CD4-positive, alpha-beta T cell (primary cell): ENCODE measurements around the gene EIF3I. TPM values are rescaled to one million over a fixed set of nuclear protein-coding genes. Genes with fewer than 3 reads are reported as not detected.

ENCODE experiments used
- ATAC-seq: fragments of 200-7000 bp; cut with Tn5 transposase; one replicate; pipeline ENCODE4 v1.10.0; 2022; ENCODE audit warnings: mild to moderate bottlenecking; ENCODE audit not compliant: poor library complexity
- CTCF ChIA-PET: fragments of 350-600 bp; sonication (Branson Sonifier 250); formaldehyde crosslinking; loops from one replicate; lab custom pipeline; 2021; ENCODE audit warnings: antibody characterized with exemption, inconsistent platforms; lab: Charles Lee
- POLR2A ChIA-PET: fragments of 350-600 bp; sonication (Branson Sonifier 250); formaldehyde crosslinking; loops from one replicate; lab custom pipeline; 2021; ENCODE audit warnings: antibody characterized with exemption, inconsistent platforms; lab: Charles Lee
- DNase-seq, 14 experiments: peaks; one replicate each; pipeline ENCODE4 v3.0.0-alpha.2; 2013 to 2020; ENCODE audit warnings: mixed read lengths in 2 of 14
- H3K27ac ChIP-seq, 2 donors: one replicate each; pipeline versions ENCODE4 v1.5.1 to v1.7.0; 2013; ENCODE audit warnings: low read length in 2 of 2, low read depth in 1 of 2, mild to moderate bottlenecking in 1 of 2
- H3K27me3 ChIP-seq, 2 experiments: 1 replicate in 1 of 2; 2 replicates in 1 of 2; pipeline versions ENCODE4 v1.6.1 to v1.7.0; 2013; ENCODE audit warnings: low read length in 2 of 2, control low read depth in 1 of 2, mild to moderate bottlenecking in 1 of 2, moderate library complexity in 1 of 2; ENCODE audit not compliant: insufficient read depth in 2 of 2, control insufficient read depth in 1 of 2
- H3K36me3 ChIP-seq: one replicate; pipeline ENCODE4 v1.6.1; 2013; ENCODE audit warnings: low read length, control low read depth; ENCODE audit not compliant: insufficient read depth
- H3K4me1 ChIP-seq: one replicate; pipeline ENCODE4 v1.6.1; 2013; ENCODE audit warnings: low read length, control low read depth; ENCODE audit not compliant: insufficient read depth
- H3K4me3 ChIP-seq: one replicate; pipeline ENCODE4 v1.5.1; 2013; ENCODE audit warnings: mild to moderate bottlenecking, low read length, moderate library complexity
- H3K9me3 ChIP-seq, 2 experiments: 1 replicate in 1 of 2; 2 replicates in 1 of 2; pipeline versions ENCODE4 v1.6.1 to v1.7.0; 2013; ENCODE audit warnings: low read length in 2 of 2, mild to moderate bottlenecking in 2 of 2, control low read depth in 1 of 2, moderate library complexity in 1 of 2; ENCODE audit not compliant: control insufficient read depth in 1 of 2, insufficient read depth in 1 of 2
- H3K27ac Mint-ChIP-seq: one replicate; pipeline ENCODE4 v1.8.0; 2020; ENCODE audit warnings: mixed read lengths
- H3K27me3 Mint-ChIP-seq: one replicate; pipeline ENCODE4 v1.8.0; 2021; ENCODE audit warnings: mixed read lengths
- H3K36me3 Mint-ChIP-seq: one replicate; pipeline ENCODE4 v1.8.0; 2021; ENCODE audit warnings: low read depth, mixed read lengths
- H3K4me1 Mint-ChIP-seq: one replicate; pipeline ENCODE4 v1.8.0; 2021; ENCODE audit warnings: low read depth, mixed read lengths
- H3K4me3 Mint-ChIP-seq: one replicate; pipeline ENCODE4 v1.8.0; 2020; ENCODE audit warnings: mild to moderate bottlenecking, mixed read lengths
- H3K9me3 Mint-ChIP-seq: one replicate; pipeline ENCODE4 v1.8.0; 2020; ENCODE audit warnings: mixed read lengths
- CTCF ChIP-seq: fragments of 200-600 bp; IDR thresholded peaks from one replicate; pipeline ENCODE4 v1.8.0; 2022; ENCODE audit warnings: antibody characterized with exemption, mild to moderate bottlenecking
- intact Hi-C, 2 experiments: fragments of 100-400 bp; cut with DNase I in 1 of 2; cut with micrococcal nuclease in 1 of 2; formaldehyde crosslinking; loops; one replicate each; pipeline versions ENCODE4 v1.15.1 to v1.9.0; 2023 to 2025; cut with DNase I, micrococcal nuclease
- total RNA-seq, 174 experiments: library from RNA in 2 of 174; stranded (reverse) in 2 of 174; gene quantifications; one replicate each; pipeline ENCODE4 v1.2.3 and lab custom pipeline; 2021 to 2026

EIF3I gene
- total RNA-seq, 2 experiments from 2014 or later, result 103 to 110 TPM

- peak within 1 kb of the TSS; percentile 99 for H3K27ac Mint-ChIP-seq
- peaks cover 41% of the 10 kb centered on the region for H3K36me3 Mint-ChIP-seq
- ChIA-PET POLR2A (interaction anchor here (0.7 to 21.2 kb wide), 20 partner anchors 11 to 606 kb away, joined by 3 to 543 read pairs (median 12); partner anchors contain the start of genes BSDC1, CCDC28B, HDAC1 and KPNA6), CTCF (interaction anchor here (0.6 to 4.5 kb wide), 4 partner anchors 11 to 69 kb away, joined by 3 to 48 read pairs (median 4); no protein-coding TSS in a partner anchor)
- peak in 11 of 14 experiments; percentile 57 to 86 (median 73) for DNase-seq
- H3K27me3 Mint-ChIP-seq, result no peaks in the 10 kb centered on the region
- H3K4me3 Mint-ChIP-seq, result peak within 1 kb of the TSS; percentile 98
- H3K27ac ChIP-seq, result peak within 1 kb of the TSS; percentile 79 to 94
- H3K4me1 Mint-ChIP-seq, result peaks cover 74% of the 10 kb centered on the region
- H3K9me3 ChIP-seq, result no peaks in the 10 kb centered on the region
- no peaks in the 10 kb centered on the region for H3K9me3 Mint-ChIP-seq
- H3K36me3 ChIP-seq, result no peaks in the 10 kb centered on the region
- intact Hi-C loops, result loop anchor here (1.0 to 5.0 kb wide), 8 partner anchors 11 to 121 kb away; partner anchors contain the start of genes CCDC28B (in 1 of the 2), EIF3I (in 1 of the 2) and TMEM234 (in 1 of the 2)
- peak; percentile 22 for ATAC-seq
- H3K27me3 ChIP-seq, result no peaks in the 10 kb centered on the region
- peaks cover 81% of the 10 kb centered on the region for H3K4me1 ChIP-seq
- no peak for TF ChIP-seq CTCF
- H3K4me3 ChIP-seq, result peak within 1 kb of the TSS; percentile 71
Measured at GRCh38 chr1:32250893-32251716, 28.9 kb downstream of the EIF3I start, which contains the start of gene LCK. TSS of gene LCK (plus strand) at chr1:32251265. CDS start at chr1:32274330, 23,065 bp downstream.

GRCh38 chr1:32255072-32256071 lies 33.2 kb downstream of the EIF3I start:
- no peaks in the 10 kb centered on the region for H3K27me3 Mint-ChIP-seq
- Histone ChIP-seq H3K4me1 (peaks cover 79% of the 10 kb centered on the region), H3K36me3 (peaks cover 17% of the 10 kb centered on the region), H3K27ac (peak overlapping the region; percentile 37 to 94), H3K9me3 (no peaks in the 10 kb centered on the region), H3K27me3 (no peaks in the 10 kb centered on the region), H3K4me3 (peak overlapping the region; percentile 71)
- intact Hi-C loops, result no loop called here
- H3K9me3 Mint-ChIP-seq, result no peaks in the 10 kb centered on the region
- peaks cover 57% of the 10 kb centered on the region for H3K4me1 Mint-ChIP-seq
- peak overlapping the region; percentile 99 for H3K27ac Mint-ChIP-seq
- H3K4me3 Mint-ChIP-seq, result peak overlapping the region; percentile 91
- peak; percentile 39 for ATAC-seq
- peaks cover 68% of the 10 kb centered on the region for H3K36me3 Mint-ChIP-seq
- DNase-seq, result peak in 5 of 14 experiments; percentile 19 to 60 (median 53)
- ChIA-PET CTCF (interaction anchor here (0.6 to 2.4 kb wide), 9 partner anchors 12 to 313 kb away, joined by 3 to 13 read pairs (median 4); partner anchors contain the start of gene MARCKSL1), POLR2A (interaction anchor here (0.6 to 21.2 kb wide), 14 partner anchors 6 to 148 kb away, joined by 3 to 543 read pairs (median 6); partner anchors contain the start of genes BSDC1, FAM167B, HDAC1 and KPNA6)
- no peak for TF ChIP-seq CTCF
